SIG-M5 treated with dmso at 0.1 percent for 504 hours (cell line): Measurements from ENCODE around the gene OBSCN.

Experiments
- DNase-seq: peaks from one replicate; lab custom pipeline; 2025; ENCODE audit not compliant: unreplicated experiment; lab: John Stamatoyannopoulos, UW

Gene OBSCN

GRCh38 chr1:228373681-228374571, 166.1 kb downstream of the OBSCN start:
- no peak for DNase-seq

- DNase-seq = no peak
Measured at GRCh38 chr1:228374711-228375577, 167.1 kb downstream of the OBSCN start.

DNA sequence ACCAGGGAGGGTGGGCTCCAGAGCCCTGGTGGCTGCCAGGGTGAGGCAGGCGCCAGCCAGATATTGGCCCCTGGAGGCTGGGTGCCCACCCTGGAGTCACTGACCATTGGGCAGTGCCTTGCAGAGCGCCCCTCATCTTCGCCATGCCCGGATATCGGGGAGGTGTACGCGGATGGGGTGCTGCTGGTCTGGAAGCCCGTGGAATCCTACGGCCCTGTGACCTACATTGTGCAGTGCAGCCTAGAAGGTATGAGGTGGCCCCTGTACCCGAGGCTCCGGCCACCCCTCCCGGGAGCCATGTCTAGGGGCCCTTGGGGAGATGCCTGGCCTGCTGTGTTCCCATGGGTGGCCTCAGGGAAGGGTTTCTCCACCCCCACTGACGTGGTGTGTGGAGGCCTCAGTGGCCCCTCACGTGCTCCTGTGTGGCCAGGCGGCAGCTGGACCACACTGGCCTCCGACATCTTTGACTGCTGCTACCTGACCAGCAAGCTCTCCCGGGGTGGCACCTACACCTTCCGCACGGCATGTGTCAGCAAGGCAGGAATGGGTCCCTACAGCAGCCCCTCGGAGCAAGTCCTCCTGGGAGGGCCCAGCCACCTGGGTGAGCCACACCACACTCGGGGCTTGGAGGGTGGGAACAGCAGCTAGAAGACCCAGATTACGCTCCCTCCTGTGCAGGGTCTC, 167.9 kb downstream of the OBSCN start:
- no peak for DNase-seq

DNA sequence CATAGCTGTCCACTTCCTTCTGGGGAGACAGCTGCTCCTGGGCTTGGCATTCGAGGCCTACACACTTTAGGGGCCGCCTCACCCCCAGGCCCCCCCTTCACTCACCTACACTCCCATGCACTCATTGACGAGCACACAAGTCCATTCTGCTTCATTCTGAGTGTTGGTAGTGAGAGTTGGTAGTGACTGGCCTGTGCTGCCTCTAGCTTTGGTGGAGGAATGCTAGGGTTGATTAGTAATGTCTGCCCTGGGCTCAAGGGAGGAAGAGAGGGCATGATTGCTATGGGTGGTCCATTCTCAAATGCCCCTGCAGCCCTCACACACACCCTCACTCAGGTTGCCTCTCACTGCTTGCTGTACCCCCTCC, 168.4 kb downstream of the OBSCN start:
- no peak for DNase-seq

DNA sequence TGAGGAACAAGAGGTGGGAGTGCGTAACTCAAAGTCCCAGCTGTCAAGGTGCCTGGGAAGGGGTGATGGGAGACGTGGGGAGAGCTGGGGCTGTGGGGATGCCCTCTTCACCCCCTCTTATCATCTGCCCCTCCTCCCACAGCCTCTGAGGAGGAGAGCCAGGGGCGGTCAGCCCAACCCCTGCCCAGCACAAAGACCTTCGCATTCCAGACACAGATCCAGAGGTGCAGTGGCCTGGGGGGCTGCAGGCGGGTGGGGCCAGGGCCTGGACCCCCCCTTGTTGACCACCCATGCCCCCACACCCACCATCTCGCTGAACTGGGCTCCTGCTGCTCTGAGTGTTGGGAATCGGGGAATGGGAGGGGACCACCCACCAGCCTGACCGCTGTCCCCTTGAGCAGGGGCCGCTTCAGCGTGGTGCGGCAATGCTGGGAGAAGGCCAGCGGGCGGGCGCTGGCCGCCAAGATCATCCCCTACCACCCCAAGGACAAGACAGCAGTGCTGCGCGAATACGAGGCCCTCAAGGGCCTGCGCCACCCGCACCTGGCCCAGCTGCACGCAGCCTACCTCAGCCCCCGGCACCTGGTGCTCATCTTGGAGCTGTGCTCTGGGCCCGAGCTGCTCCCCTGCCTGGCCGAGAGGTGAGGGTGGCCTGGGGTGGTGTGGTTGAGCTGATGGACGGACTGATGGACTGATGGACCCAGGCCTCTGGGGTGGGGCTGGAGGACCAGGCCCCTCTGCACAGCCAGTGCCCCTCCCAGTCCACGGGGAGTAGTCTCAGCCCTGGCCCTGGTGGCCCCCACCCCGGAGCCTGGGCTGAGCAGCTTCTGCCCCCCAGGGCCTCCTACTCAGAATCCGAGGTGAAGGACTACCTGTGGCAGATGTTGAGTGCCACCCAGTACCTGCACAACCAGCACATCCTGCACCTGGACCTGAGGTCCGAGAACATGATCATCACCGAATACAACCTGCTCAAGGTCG, 169.1 kb downstream of the OBSCN start:
- DNase-seq = no peak

- no peak for DNase-seq
Measured at GRCh38 chr1:228377664-228378089, 169.8 kb downstream of the OBSCN start.

- peak; percentile 43 for DNase-seq
Measured at GRCh38 chr1:228378090-228378872, 170.4 kb downstream of the OBSCN start.

DNA sequence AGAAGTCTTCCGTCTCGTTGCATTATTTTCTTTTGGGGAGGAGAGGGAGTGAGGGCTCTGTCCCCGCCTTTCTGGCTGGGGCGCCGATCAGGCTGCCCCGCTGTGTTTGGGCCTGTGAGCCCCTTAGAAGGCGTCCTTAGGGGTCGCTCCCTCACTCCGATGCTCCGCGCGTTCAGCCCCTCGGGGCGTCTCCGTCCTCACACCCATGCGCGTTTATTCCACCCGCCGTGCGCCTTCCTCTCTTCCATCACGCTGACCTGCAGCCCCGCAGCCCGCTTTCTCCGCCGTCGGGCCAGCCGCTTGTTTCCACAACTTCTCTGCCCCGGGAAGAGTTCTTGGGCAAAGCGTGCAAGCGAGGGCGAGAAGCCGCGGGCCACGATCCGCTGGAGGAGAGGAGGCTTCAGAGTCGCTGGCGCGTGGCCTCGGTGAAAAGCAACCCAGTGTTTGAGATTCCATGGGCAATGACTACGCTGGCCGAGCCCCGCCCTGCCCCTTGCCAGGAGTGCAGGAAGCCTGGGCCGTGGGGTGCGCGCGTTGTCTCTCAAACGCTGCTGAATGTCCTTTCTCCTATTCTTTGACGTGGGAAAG, 171.1 kb downstream of the OBSCN start:
- no peak for DNase-seq

DNA sequence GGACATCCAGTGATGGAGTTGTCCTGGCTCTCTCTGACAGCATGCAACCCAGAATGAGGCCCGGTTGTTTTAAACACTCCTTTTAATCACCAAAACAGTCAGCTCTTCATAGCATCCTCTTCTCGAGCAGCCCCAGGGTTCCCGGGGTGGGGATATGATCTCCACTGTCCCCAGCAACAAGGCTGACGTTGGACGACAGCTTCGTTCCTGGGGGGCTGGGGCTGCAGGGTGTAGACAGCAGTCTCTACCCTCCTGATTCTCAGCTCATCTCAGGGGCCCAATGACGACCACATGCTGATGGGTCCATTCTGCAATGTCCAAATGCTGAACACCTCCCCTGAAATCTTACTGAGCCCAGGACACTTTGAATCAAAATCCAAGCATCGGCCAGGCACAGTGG, 171.8 kb downstream of the OBSCN start:
- DNase-seq = no peak

DNA sequence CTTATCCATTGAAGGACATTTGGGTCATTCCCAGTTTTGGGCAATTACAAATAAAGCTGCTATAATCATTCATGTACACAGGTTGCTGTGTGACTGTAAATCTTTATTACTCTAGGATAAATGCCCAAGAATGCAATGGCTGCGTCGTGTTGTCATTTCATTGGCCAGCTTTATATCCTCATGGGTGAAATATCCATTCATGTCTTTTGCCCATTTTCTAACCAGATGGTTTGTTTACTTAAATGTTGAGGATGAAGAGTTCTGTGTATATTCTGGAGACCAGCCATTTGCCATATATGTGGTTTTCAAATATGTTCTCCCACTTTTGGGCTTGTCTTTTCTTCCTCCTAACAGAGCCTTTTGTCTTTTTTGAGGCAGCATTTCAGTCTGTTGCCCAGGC, 173.5 kb downstream of the OBSCN start:
- no peak for DNase-seq

DNA sequence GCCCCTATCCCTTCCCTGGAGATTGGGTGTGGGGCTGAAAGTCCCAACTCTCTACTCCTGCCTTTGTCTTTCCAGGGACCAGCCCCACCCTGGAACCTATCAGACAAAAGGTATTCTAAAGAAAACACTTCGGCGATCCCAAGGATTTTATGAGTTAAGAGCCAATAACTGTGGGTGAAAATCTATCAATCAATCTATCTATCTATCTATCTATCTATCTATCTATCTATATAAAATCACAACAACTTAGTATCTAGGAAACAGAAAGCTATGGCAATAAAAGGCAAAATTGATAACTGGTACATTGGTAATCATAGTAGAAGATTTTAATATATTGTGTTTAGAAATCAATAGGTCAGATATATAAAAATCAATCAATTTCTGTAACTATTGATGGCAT, 175.9 kb downstream of the OBSCN start:
- DNase-seq = no peak

DNA sequence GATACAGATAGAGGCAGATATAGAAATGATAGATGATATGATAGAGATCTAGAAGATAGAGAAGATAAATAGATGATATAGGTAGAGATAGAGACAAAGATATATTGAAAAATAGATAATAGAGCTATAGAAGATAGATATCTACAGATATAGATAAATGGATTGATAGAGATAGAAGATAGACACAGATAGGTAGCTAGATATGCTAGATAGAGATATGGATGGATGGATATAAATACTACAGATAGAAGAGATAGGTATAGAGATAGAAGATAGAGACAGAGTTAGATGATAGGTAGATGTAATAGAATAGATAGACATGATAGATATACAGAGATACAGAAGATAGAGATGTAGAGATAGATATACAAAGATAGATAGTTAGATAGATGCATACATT, 177.4 kb downstream of the OBSCN start:
- no peak for DNase-seq

- DNase-seq = no peak
Measured at GRCh38 chr1:228387321-228387720, 179.5 kb downstream of the OBSCN start.

GRCh38 chr1:228390649-228391048, 182.8 kb downstream of the OBSCN start:
- DNase-seq = no peak

DNA sequence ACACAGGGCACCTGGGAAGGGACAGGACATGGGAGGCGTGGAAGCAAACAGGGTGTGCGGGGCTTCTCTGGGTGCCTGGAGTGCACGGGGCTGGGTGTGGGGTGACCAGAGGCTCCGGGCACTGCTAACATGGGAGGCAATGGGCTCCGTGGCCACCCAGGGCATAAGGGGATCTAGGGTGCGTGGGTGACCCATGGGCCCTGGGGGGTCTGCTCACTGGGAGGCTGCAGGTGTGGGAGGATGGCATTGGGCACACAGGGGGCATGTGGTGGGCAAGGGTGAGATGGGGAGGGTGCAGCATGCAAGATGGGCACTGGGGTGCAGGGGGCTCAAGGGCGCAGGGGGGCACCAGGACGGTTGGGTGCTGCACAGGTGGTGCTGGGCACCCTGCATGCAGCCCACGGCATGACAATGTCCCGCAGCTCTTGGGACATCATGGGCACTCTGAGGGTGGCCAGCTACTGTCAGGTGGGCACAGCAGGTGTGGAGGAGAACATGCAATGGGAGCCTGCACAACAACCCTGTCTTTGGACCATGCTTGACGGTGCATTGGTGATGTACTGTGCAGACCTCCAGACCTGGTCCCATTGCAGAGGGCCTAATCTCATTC, 183.7 kb downstream of the OBSCN start:
- no peak for DNase-seq

GRCh38 chr1:228392111-228392936, 184.5 kb downstream of the OBSCN start:
- peak; percentile 51 for DNase-seq

DNA sequence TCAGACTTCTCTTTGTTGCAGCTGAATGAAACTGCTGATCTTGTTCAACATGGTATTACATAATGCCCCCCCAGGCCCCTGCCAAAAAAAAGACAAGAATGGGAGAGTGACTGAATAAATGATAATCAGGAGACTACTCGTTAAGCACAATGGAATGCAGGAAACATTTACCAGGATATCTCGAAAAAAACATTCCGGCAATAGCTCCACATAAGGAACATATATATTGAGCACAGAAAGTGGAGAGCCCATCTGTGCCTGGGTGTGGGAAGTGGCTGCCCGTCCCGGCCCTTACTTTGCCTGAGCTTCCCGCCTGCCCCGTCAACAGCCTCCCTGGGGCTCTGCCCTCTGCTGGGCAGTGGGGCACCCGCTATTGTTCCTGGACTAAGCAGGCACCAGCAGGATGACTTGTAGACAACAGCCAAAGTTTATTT, 185.4 kb downstream of the OBSCN start:
- DNase-seq = no peak
